Stimulated activated CD4-positive, alpha-beta T cell treated with anti-CD3 and anti-CD28 coated beads, Interleukin-12 subunit alpha, Interleukin-12 subunit beta, amount 100 ng/mL, for 24 hours (primary cell): ENCODE measurements around the gene CDIP1.
"Not testable (repeated sequence)": the region's sequence is repeated elsewhere in the genome, so short reads cannot be mapped to it uniquely, and the experiment has no call there.

Experiments
- DNase-seq, 2 experiments: peaks; one replicate each; pipeline ENCODE4 v3.0.0-alpha.2; 2020; ENCODE audit warnings: low read depth in 2 of 2

CDIP1 gene

GRCh38 chr16:4538350-4539235 is at the start of gene CDIP1:
CDIP1 (minus strand) TSS chr16:4538773; CDS start chr16:4514130, 24,643 bp downstream.
- DNase-seq: peak; percentile 93 to 97

- no peak for DNase-seq
Measured at GRCh38 chr16:4586291-4586690, 47.7 kb upstream of the CDIP1 start.

- DNase-seq: no peak
Measured at GRCh38 chr16:4583906-4584305, 45.3 kb upstream of the CDIP1 start.

GRCh38 chr16:4580250-4580649 is 41.7 kb upstream of the CDIP1 start:
- DNase-seq: no peak

- no peak for DNase-seq
Measured at GRCh38 chr16:4578961-4579530, 40.5 kb upstream of the CDIP1 start.

GRCh38 chr16:4576008-4576407 is 37.4 kb upstream of the CDIP1 start:
- no peak for DNase-seq

GRCh38 chr16:4574919-4575705 is 36.5 kb upstream of the CDIP1 start:
- no peak for DNase-seq

- not testable (repeated sequence) for DNase-seq
Measured at GRCh38 chr16:4573926-4574325, 35.4 kb upstream of the CDIP1 start.

GRCh38 chr16:4572715-4573114 is 34.1 kb upstream of the CDIP1 start:
- DNase-seq: no peak

GRCh38 chr16:4570688-4571321 is 32.2 kb upstream of the CDIP1 start:
- DNase-seq: no peak

- DNase-seq: no peak
Measured at GRCh38 chr16:4570086-4570485, 31.5 kb upstream of the CDIP1 start.

- no peak for DNase-seq
Measured at GRCh38 chr16:4566144-4566543, 27.6 kb upstream of the CDIP1 start.

GRCh38 chr16:4564661-4565267 is 26.2 kb upstream of the CDIP1 start:
- no peak for DNase-seq

- DNase-seq: no peak
Measured at GRCh38 chr16:4561596-4561995, 23.0 kb upstream of the CDIP1 start.

GRCh38 chr16:4557973-4558372 is 19.4 kb upstream of the CDIP1 start:
- DNase-seq: no peak

- DNase-seq: no peak
Measured at GRCh38 chr16:4556580-4556979, 18.0 kb upstream of the CDIP1 start.

GRCh38 chr16:4556112-4556511 is 17.5 kb upstream of the CDIP1 start, which contains the start of gene C16orf96:
C16orf96 (plus strand) TSS chr16:4556340; CDS start chr16:4556490, 150 bp downstream.
- no peak for DNase-seq

- no peak for DNase-seq
Measured at GRCh38 chr16:4552541-4552940, 14.0 kb upstream of the CDIP1 start.

- no peak for DNase-seq
Measured at GRCh38 chr16:4550591-4550990, 12.0 kb upstream of the CDIP1 start.

- DNase-seq: no peak
Measured at GRCh38 chr16:4548124-4548523, 9.6 kb upstream of the CDIP1 start.

GRCh38 chr16:4544473-4544872 is 5.9 kb upstream of the CDIP1 start:
- DNase-seq: no peak
